T-helper 1 cell treated with Interleukin-12 subunit alpha and Interleukin-12 subunit beta and Interleukin-4 antibody, amounts not matched to agents 30 ng/mL and 1 ng/mL, for 36 hours (primary cell): ENCODE results near the gene RFX2. TPM values are rescaled to one million over a fixed set of nuclear protein-coding genes. Genes with fewer than 3 reads are reported as not detected.

Experiments used
- intact Hi-C: fragments of 100-400 bp; cut with micrococcal nuclease; formaldehyde crosslinking; loops from one replicate; pipeline ENCODE4 v1.15.1; 2024
- total RNA-seq: library from RNA; stranded (reverse); gene quantifications from 2 replicates; pipeline ENCODE4 v1.2.3, GENCODE V29; 2022

RFX2 gene
- total RNA-seq, 1 donor from 2014 or later = 8.9 TPM

DNA sequence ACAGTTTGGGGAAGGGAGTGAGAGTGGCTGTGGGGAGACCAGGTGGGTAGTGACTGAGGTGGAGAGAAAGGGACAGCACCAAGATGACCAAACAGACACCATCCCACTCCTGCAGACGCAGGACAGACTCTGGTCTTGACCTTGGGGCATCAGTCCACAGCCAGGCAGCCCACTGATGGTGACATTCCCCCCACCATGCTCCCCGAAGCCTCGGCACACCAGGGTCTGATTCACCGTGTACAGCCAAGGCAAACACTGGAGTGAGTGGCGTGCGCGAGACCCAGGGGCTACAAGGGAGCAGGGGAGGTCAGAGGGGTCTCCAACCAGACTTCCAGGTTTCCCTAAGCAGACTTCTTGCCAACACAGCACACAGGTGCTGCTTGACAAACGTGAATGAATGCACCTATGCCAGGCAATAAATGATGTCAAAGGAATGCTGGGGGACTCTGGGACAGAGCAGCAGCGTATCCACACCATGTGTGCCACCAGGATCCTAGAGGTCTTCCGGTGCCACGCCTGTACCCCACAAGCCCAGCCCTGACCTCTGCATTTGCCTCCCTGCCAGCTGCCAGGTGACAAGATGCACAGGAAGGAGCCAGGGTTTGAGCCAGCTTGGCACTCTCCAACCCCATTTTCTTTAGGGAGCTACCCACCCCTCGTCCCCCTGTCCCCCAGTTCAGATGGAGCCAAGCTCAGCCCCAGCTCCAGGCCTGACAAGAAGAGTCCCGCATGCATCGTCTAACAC, 150.9 kb downstream of the RFX2 start:
- intact Hi-C loops = no loop called here

DNA sequence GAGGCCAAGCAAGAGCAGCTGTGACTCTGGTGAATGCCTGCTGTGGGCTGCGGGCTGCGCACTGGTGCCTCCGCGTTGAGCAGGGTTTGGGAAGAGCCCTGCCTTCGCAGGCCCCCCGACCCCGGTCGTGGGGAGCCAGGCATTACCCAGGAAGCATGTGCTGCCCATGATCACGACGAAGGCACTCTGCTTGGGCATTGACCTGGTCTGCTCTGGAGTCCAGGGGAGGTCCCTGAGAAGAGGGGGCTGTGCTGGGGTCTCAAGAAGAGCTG, 151.5 kb downstream of the RFX2 start:
- intact Hi-C loops = no loop called here

DNA sequence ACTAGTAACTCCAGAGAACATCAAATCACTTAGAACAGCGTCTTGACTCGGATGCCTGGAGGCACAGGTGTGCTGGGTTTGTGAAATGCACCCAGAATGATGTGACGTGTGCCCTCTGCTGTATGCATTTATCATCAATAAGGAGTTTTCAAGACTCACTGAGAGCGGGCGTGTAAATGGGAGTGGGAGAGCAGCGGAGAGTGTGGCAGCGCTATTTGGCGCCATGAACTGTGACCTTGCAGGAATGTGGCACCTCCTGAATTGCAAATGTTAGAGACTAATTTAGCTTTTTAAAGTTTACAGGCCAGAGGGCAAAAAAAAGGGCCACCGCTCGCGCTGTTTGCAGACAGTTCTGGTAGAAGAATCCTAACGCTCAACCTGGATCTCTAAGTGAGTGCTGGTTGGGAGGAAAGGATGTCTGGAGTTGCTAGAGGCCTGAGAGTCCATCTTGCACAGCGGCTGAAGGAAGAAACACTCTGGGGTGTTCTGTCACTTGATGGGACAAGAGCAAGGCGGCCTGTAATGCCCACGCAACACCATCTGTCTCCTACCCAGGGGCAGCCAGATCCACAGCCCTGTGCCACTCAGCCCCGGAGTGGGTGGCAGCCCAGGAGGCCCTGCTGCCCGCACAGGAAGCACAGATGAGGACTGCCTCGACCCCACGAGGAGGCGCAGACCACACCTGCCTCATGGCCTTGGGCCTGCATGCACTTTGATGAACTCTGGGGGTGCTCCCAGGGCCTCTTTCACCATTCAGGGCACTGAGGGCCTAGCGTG, 152.0 kb downstream of the RFX2 start:
- intact Hi-C loops = no loop called here

DNA sequence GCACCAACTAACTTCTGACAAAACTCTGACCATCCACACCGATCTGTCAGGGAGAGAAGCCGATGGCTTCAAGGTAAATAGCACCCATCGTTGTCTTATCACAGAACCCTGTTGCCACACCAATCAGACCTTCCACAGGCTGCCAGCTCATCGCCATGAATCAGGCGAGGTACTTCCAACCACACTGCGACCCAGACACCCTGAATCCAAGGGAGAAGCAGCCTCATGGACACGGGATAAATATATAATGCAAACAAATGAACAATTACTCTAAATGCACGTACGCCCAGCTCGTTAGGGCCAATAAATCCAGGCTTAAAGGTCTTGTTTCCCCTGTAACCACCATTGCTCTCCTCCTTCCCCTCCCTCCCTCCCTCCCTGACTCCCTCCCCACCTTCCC, 153.1 kb downstream of the RFX2 start:
- intact Hi-C loops = no loop called here

DNA sequence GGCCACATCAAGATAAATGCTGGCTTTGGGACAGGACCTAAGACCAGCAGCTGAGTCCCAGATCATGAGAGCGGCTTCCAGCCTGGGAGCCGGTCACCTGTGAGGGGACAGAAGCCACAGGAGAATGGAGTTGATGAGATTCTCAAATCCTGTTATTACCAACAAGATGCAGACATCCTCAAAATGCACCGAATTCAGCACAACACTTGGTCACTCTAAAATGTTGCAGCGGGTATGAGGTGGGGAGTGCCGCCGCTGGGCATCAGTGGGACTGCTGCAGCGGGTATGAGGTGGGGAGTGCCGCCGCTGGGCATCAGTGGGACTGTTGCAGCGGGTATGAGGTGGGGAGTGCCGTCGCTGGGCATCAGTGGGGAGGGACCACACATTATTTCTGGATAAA, 153.6 kb downstream of the RFX2 start:
- intact Hi-C loops = no loop called here

DNA sequence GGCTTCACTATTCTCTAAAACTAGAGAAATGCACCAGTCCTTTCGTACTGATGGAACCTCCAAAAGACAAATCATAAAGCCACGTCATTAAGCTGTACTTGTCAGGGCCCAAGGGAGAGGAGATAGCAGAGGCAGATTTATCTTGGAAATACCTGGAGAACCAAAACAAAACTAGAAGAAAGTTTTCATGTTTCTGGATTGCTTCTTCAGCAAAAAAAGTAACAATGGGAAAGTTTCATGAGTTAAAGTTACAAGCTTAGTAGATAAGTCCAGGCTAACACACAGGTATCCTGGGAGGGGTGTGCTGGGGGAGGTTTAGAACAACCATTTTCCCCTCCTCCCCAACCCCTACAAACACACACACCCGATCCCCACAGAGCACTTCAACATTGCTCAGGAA, 154.0 kb downstream of the RFX2 start:
- intact Hi-C loops = no loop called here

DNA sequence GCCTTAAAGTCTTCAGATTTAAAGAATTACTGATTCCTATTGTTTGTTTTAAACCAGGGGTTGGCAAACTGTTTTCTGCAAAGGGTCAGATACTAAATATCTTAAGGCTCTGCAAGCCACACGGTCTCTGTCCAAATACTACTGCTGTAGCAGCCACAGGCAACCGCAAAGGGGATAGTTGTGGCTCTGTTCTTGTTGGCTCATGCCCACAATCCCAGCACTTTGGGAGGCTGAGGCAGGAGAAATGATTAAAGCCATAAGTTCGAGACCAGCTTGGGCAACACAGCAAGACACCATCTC, 154.7 kb downstream of the RFX2 start:
- intact Hi-C loops = no loop called here

DNA sequence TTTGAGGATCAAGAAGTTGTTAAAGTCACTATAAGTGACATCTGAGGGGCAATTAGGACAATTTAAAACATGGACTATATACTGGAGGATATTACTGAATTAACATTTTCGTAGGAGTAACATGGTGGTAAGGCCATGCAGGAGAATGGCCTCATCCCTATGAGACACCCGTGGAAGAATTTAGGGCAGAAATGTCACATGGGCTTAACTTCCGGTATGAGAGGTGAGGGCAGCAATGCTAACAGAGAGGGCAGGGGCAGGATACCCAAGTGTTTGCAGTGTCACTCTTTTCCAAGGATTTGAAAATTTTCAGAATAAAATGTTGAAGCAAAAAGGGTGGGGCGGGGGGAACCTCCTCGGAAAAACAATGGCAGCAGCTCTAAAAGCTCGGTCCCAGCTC, 156.0 kb downstream of the RFX2 start:
- intact Hi-C loops = no loop called here

DNA sequence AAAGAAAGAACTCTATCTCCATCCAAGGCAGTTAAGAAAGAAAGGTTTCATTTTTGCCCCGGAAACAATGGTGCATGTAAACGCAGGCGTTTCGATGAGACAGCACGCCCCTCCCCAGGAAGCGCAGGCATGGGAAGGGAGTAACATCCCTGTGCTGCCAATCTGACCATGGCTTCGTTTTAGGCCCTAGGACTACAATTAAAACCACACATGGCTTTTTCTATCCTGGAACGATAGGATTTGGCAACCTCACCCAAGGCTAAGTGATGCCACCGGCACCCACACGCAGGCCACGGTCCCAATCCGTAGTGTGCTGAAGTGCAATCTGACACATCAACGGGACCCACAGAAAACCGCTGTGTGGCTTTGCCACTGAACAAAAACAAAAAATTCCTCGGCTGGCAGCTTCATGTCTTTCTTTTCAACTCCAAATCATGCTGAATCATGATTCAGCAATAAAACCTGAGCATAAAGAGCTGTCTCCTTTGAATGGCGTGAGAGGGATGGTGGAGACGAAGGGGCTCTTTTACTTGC, 156.6 kb downstream of the RFX2 start:
- intact Hi-C loops = loop anchor here (1.0 kb wide), 3 partner anchors 9 to 49 kb away; partner anchors contain the start of genes RANBP3 and VMAC

DNA sequence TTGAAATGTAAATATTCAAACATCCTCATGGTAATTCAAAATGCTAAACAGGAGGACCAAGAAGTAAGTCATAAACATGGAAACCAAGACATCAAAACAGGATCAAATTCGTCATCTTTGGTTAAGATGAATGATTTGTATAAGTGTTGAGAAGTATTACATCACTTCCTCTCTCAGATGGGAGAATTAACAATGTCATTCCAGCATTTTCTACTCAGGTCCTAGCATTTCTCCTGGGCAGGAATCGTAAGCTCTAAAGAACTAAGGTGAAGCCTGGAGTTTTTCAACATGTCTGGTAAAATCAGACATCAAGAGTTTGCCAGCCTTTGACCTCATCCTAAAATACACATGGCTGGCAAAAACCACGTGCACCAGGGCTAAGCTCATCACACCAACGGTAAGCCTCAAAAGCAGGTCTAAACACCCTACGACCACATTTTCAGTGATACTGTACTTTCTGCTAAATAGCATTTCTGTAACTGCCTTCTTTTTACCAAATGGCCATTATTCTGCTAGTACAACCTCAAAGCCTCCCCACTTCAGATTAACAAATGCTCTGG, 157.2 kb downstream of the RFX2 start:
- intact Hi-C loops = loop anchor here (1.0 kb wide), 3 partner anchors 9 to 49 kb away; partner anchors contain the start of genes RANBP3 and VMAC

DNA sequence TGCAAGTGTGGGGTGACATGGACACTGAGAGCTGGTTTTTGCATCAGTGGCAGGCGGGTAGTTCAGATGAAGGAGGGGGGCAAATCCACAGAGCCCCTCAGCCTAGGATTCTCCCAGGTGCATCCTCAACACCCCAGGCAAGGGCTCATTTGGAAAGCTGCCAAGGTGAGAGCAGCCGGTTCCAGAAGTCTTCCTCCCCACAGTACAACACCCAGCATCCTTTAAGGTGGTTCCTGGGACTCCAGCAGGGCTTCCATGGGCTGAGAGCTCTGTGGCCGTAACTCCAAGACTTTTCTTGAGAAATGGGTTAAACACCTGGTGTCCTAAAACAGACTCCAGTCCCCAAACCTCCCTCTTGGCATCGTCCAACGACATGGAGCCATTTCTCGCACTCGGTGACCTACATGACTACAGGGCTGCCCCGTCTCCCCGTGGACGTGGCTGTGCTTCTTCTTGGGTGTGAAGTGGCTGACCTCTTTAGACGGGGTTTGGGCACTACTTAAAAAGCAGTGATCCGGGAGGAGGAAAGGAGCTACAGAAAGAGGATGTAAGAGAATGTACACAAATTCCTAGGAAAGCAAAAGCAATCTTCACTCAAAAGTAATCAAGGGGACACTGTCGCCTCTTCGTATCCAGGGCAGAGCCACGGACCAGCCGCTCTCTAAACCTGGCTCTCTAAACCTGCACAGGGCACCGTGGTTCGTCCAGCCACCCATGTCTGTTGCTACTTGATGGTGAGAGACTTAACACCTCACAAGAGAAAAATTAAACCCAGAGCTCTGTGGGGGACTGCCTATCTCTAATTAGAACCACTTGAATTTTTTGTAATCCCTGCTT, 157.9 kb downstream of the RFX2 start:
- intact Hi-C loops = loop anchor here (1.0 kb wide), 3 partner anchors 10 to 48 kb away; partner anchors contain the start of genes RANBP3 and VMAC

DNA sequence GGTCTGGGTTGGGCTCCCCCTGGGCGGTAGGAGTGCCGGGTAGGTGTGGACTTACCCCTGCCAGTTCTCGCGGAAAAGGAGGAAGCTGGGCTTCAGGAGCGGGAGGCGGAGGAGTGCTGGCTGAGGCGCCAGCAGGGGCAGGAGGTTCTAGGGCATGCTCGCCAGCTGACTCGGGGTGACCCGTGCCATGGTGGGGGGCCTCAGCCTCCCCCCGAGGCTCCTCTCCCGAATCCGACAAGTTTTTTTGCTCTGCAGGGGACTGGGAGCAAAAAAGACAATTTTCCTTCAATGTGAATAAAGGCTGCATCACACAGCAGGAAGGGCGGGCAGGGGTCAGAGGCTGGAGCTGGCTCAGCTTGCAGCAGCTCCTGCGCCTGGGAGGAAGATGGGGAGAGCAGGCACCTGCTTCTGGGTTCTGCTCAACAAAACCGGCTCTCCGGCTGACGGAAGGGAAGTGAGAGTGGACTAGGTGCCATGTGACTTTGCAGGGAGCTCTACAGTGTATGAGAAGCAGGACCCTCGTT, 158.9 kb downstream of the RFX2 start:
- intact Hi-C loops = no loop called here

DNA sequence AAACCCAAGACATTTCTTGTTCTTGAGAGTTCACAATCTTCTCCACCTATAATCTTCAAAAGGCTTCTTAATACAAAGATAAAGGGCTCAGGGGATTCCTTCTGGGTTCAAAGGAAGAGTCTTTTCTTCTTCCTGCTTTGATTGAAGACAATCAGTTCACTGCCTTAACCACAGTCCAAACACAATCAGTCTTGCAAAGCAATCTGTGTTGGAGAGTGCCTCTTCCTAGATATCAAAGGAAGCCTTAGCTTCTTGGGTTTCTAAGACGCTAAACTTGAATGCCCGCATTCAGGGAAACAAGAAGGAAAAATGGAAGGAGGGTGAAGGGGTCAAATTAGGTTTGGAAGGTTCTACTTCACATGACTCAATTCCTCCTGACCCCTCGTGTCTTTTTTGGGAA, 159.6 kb downstream of the RFX2 start:
- intact Hi-C loops = no loop called here

DNA sequence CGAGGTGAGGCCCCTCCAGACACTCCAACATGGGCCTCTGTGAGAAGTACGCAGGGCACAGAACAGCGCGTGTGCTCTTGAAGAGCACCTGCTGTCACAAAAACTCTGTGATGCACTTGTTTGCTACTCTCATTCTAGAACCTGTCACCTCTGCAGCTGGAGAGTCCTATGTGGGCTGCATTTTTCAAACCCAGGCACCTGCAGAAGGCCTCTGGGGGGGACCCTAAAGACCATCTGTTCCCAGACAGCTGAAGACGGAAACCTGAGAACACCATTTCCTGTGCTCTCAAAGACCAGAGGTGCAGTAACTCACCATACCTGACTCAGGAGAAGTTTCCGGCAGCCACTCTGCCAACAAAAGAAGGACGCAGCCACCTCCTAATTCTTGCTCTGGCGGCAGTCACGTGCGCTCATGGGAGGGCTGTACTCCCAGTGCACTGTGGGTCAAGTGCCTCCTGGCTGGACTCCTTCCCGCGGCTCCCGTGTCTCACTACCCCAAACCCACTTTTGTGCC, 160.5 kb downstream of the RFX2 start:
- intact Hi-C loops = loop anchor here (2.0 kb wide), 1 partner anchor 13 kb away; no protein-coding TSS in a partner anchor

DNA sequence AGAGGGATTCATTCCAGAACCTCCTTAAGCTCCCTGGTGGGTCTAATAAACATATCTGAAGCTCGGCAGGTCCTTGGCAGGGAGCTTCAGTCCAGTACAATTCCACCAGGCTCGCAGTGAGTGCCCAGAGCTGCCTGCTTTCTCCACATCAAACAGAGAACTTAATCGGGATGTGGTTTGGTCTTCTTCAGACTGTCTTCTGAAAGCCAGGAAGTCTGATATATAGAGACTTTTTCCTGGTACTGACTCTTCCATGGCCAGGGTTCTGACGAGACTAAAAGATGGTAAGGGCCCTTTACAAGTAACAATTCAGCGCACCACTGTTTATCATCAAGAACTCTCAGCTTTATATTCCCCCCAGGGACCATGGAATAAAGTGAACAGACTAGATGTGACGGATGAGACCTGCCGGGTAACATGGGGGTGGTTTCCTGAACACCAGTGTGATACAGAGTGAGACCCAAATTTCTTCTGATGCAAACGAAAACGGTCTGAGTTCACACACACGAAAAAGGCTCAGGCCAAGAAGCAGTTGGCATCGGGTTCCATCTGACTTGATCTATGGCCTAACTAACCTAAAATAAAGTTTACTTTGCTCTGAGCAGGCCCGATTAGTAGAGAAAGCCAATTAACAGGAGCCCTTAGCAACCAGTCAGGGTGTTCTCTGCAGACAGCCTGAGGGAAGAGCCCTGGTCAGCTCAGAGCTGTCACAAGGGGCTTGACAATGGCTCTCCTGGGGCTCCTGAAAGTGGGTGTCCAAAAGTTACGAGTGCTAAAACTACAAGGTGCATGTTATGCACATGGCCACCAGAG, 161.3 kb downstream of the RFX2 start:
- intact Hi-C loops = loop anchor here (2.0 kb wide), 1 partner anchor 14 kb away; no protein-coding TSS in a partner anchor

DNA sequence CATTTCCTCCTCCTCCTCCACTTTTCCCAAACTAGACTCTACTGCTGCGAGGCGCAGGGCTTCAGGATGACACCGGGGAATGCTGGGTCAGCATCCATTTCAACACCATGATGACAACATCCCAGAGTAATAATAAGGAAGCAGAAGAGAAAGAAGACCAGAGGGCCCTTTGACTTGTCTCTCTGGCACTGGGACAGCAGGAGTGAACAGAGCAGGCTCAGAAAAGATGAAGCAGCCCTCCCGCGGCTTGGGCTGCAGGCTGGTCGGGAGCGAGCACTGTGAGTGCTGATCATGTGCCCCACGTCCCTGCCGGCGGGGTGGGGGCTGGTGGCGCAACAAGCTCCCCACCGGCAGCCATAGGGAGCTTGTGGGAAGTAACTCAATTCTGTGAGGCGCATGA, 162.9 kb downstream of the RFX2 start:
- intact Hi-C loops = no loop called here

DNA sequence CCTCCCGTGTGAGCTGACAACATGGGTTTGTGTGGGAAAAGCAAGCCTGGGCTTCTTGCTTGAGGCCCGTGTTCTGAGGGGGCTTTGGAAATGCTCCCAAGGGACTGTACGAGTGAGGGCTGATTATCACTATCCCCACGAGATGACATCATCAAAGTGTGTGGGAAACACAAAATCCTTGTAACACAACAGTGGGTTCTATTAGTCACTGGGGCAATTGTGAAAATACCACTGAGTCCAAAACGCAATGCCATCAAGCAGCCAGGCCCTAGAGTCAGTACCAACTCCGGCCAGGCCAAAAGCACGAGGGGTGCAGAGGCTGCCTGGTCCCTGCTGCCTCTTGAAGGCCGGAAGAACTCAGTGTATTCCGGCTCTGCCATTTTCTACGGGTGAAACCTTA, 166.7 kb downstream of the RFX2 start:
- intact Hi-C loops = no loop called here
